ENCODE measurements around the gene FHIT.

Gene FHIT

DNA sequence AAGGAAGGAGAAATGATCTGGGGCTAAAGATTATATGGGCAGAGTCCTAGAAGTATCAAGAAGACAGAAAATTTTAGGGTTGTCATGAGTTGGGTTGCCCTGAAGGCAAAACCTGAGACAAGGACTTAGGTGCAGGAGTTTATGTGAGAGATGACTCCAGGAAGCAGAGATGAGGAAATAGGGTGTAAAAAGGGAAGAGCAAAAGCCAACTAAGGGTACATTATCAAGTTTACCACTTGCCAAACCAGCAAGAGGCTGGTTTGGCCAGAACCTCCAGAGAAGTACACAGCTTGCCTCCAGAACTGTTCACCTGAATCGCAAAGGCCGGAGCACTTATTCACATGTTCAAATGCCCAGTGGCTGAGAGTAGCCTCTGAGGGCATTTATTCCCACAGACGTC is 116.7 kb downstream of the FHIT start:
- TF ChIP-seq, protein P1, sequence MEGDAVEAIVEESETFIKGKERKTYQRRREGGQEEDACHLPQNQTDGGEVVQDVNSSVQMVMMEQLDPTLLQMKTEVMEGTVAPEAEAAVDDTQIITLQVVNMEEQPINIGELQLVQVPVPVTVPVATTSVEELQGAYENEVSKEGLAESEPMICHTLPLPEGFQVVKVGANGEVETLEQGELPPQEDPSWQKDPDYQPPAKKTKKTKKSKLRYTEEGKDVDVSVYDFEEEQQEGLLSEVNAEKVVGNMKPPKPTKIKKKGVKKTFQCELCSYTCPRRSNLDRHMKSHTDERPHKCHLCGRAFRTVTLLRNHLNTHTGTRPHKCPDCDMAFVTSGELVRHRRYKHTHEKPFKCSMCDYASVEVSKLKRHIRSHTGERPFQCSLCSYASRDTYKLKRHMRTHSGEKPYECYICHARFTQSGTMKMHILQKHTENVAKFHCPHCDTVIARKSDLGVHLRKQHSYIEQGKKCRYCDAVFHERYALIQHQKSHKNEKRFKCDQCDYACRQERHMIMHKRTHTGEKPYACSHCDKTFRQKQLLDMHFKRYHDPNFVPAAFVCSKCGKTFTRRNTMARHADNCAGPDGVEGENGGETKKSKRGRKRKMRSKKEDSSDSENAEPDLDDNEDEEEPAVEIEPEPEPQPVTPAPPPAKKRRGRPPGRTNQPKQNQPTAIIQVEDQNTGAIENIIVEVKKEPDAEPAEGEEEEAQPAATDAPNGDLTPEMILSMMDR (IDR thresholded peaks at IDR 0.05; ENCODE audit: low read depth, low read length, missing control alignments): no peak
- Histone ChIP-seq H3K36me3 (replicated peaks) (no peaks in the 10 kb centered on the region), H3K27ac (no peak overlapping the region), H3K27me3 (replicated peaks) (no peaks in the 10 kb centered on the region), H3K4me3 (ENCODE audit: low read depth, low read length) (no peak overlapping the region)
- in situ Hi-C loops (cut with HindIII; ENCODE audit: low pct_ligation_motif_present, low sequenced_read_pairs): no loop called here
- no peak for DNase-seq

GRCh38 chr3:61132062-61132461 is 119.2 kb downstream of the FHIT start:
- no peak overlapping the region for H3K27ac ChIP-seq
- no peak overlapping the region for H3K4me3 ChIP-seq (ENCODE audit: low read depth, low read length)
- TF ChIP-seq, protein P1 (IDR thresholded peaks at IDR 0.05; ENCODE audit: low read depth, low read length, missing control alignments): no peak
- no peak for DNase-seq
- no peaks in the 10 kb centered on the region for H3K36me3 ChIP-seq (replicated peaks)
- in situ Hi-C loops (cut with HindIII; ENCODE audit: low pct_ligation_motif_present, low sequenced_read_pairs): no loop called here
- H3K27me3 ChIP-seq (replicated peaks): no peaks in the 10 kb centered on the region

DNA sequence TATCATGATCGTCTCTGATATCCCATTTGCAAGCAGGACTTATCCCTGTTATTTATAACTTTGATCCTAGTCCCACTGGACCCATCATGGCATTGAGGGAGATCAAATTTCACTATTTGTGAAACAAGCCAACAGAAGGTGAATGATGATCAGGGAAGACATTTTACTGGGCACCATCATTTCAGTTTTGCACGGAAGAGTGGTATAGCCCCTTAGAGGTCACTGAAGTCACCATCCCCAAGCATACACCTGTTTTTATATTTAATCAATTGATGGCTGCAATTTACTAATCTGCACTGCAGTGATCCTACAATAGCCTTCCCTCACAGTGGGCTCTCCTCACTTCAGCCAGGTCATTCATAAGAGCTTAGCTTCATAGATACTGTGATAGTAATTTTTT is 132.4 kb downstream of the FHIT start:
- in situ Hi-C loops (cut with HindIII; ENCODE audit: low pct_ligation_motif_present, low sequenced_read_pairs): no loop called here
- TF ChIP-seq, protein P1 (IDR thresholded peaks at IDR 0.05; ENCODE audit: low read depth, low read length, missing control alignments): no peak
- no peaks in the 10 kb centered on the region for H3K27me3 ChIP-seq (replicated peaks)
- no peak overlapping the region for H3K27ac ChIP-seq
- H3K36me3 ChIP-seq (replicated peaks): no peaks in the 10 kb centered on the region
- DNase-seq: no peak
- no peak overlapping the region for H3K4me3 ChIP-seq (ENCODE audit: low read depth, low read length)

- Histone ChIP-seq H3K36me3 (replicated peaks) (no peaks in the 10 kb centered on the region), H3K27me3 (replicated peaks) (no peaks in the 10 kb centered on the region), H3K27ac (no peak overlapping the region), H3K4me3 (ENCODE audit: low read depth, low read length) (no peak overlapping the region)
- DNase-seq: no peak
- TF ChIP-seq, protein P1 (IDR thresholded peaks at IDR 0.05; ENCODE audit: low read depth, low read length, missing control alignments): no peak
- in situ Hi-C loops (cut with HindIII; ENCODE audit: low pct_ligation_motif_present, low sequenced_read_pairs): no loop called here
Measured at GRCh38 chr3:61117045-61117898, 134.0 kb downstream of the FHIT start.

- in situ Hi-C loops (cut with HindIII; ENCODE audit: low pct_ligation_motif_present, low sequenced_read_pairs): no loop called here
- Histone ChIP-seq H3K27me3 (replicated peaks) (no peaks in the 10 kb centered on the region), H3K27ac (no peak overlapping the region), H3K36me3 (replicated peaks) (no peaks in the 10 kb centered on the region), H3K4me3 (ENCODE audit: low read depth, low read length) (no peak overlapping the region)
- DNase-seq: no peak
- TF ChIP-seq, protein P1 (IDR thresholded peaks at IDR 0.05; ENCODE audit: low read depth, low read length, missing control alignments): no peak
Measured at GRCh38 chr3:61114316-61114953, 136.8 kb downstream of the FHIT start.
